Activated naive CD4-positive, alpha-beta T cell treated with anti-CD3 and anti-CD28 coated beads for 36 hours (primary cell): Measurements from ENCODE around the gene EIF4A3. TPM values are rescaled to one million over a fixed set of nuclear protein-coding genes. Genes with fewer than 3 reads are reported as not detected.

ENCODE experiments used
- CTCF ChIA-PET: fragments of 350-600 bp; sonication (Branson Sonifier 250); formaldehyde crosslinking; loops from one replicate; lab custom pipeline; 2021; ENCODE audit warnings: antibody characterized with exemption; lab: Charles Lee
- DNase-seq: peaks from one replicate; pipeline ENCODE4 v3.0.0-alpha.2; 2020
- H3K27ac Mint-ChIP-seq: one replicate; pipeline ENCODE4 v1.8.0; 2021; ENCODE audit warnings: mild to moderate bottlenecking, mixed read lengths
- H3K27me3 Mint-ChIP-seq: one replicate; pipeline ENCODE4 v1.8.0; 2021; ENCODE audit warnings: low read depth, mixed read lengths
- H3K36me3 Mint-ChIP-seq: one replicate; pipeline ENCODE4 v1.8.0; 2021; ENCODE audit warnings: low read depth, mixed read lengths
- H3K4me1 Mint-ChIP-seq: one replicate; pipeline ENCODE4 v1.8.0; 2021; ENCODE audit warnings: low read depth, mixed read lengths
- H3K4me3 Mint-ChIP-seq: one replicate; pipeline ENCODE4 v1.8.0; 2021; ENCODE audit warnings: mild to moderate bottlenecking, moderate library complexity, mixed read lengths
- H3K9me3 Mint-ChIP-seq: one replicate; pipeline ENCODE4 v1.8.0; 2021; ENCODE audit warnings: mixed read lengths
- intact Hi-C: fragments of 100-400 bp; cut with micrococcal nuclease; formaldehyde crosslinking; loops from one replicate; pipeline ENCODE4 v1.15.1; 2023
- total RNA-seq, 2 experiments: library from RNA; stranded (reverse); gene quantifications; one replicate each; pipeline ENCODE4 v1.2.3, GENCODE V29; 2021

The EIF4A3 gene
- total RNA-seq, 2 experiments from 2014 or later, result 92.1 to 97.7 TPM

GRCh38 chr17:80108036-80108971 is 38.6 kb downstream of the EIF4A3 start:
- H3K4me1 Mint-ChIP-seq, result peaks cover 1% of the 10 kb centered on the region
- H3K27me3 Mint-ChIP-seq, result no peaks in the 10 kb centered on the region
- no peak overlapping the region for H3K4me3 Mint-ChIP-seq
- H3K27ac Mint-ChIP-seq, result no peak overlapping the region
- no peaks in the 10 kb centered on the region for H3K9me3 Mint-ChIP-seq
- DNase-seq, result no peak
- no peaks in the 10 kb centered on the region for H3K36me3 Mint-ChIP-seq
- intact Hi-C loops, result no loop called here
- CTCF ChIA-PET, result no interaction called here

- no peak for DNase-seq
- intact Hi-C loops, result no loop called here
- no peaks in the 10 kb centered on the region for H3K9me3 Mint-ChIP-seq
- H3K36me3 Mint-ChIP-seq, result no peaks in the 10 kb centered on the region
- H3K4me1 Mint-ChIP-seq, result peaks cover 8% of the 10 kb centered on the region
- no peak overlapping the region for H3K4me3 Mint-ChIP-seq
- no peaks in the 10 kb centered on the region for H3K27me3 Mint-ChIP-seq
- CTCF ChIA-PET, result no interaction called here
- H3K27ac Mint-ChIP-seq, result no peak overlapping the region
These were observed 39.5 kb downstream of the EIF4A3 start for GRCh38 chr17:80107231-80108021.

GRCh38 chr17:80106751-80107150 is 40.2 kb downstream of the EIF4A3 start:
- Mint-ChIP-seq H3K9me3 (no peaks in the 10 kb centered on the region), H3K27ac (no peak overlapping the region), H3K4me1 (peaks cover 14% of the 10 kb centered on the region), H3K36me3 (no peaks in the 10 kb centered on the region), H3K4me3 (no peak overlapping the region), H3K27me3 (no peaks in the 10 kb centered on the region)
- CTCF ChIA-PET, result interaction anchor here (0.9 kb wide), 1 partner anchor 39 kb away, joined by 3 read pairs; no protein-coding TSS in a partner anchor
- no peak for DNase-seq
- intact Hi-C loops, result no loop called here

GRCh38 chr17:80106176-80106575 is 40.8 kb downstream of the EIF4A3 start:
- H3K27ac Mint-ChIP-seq, result no peak overlapping the region

GRCh38 chr17:80105762-80106161 is 41.2 kb downstream of the EIF4A3 start:
- no peak for DNase-seq
- Mint-ChIP-seq H3K36me3 (no peaks in the 10 kb centered on the region), H3K4me3 (no peak overlapping the region), H3K4me1 (peaks cover 16% of the 10 kb centered on the region), H3K9me3 (no peaks in the 10 kb centered on the region), H3K27me3 (no peaks in the 10 kb centered on the region), H3K27ac (no peak overlapping the region)
- intact Hi-C loops, result no loop called here
- CTCF ChIA-PET, result interaction anchor here (0.9 kb wide), 1 partner anchor 40 kb away, joined by 3 read pairs; no protein-coding TSS in a partner anchor

More at GRCh38 chr17:80106176-80106575, 40.8 kb downstream of the EIF4A3 start:
- no peak for DNase-seq
- Mint-ChIP-seq H3K27me3 (no peaks in the 10 kb centered on the region), H3K9me3 (no peaks in the 10 kb centered on the region), H3K36me3 (no peaks in the 10 kb centered on the region), H3K4me1 (peaks cover 14% of the 10 kb centered on the region), H3K4me3 (no peak overlapping the region)
- intact Hi-C loops, result no loop called here
- CTCF ChIA-PET, result interaction anchor here (0.9 kb wide), 1 partner anchor 39 kb away, joined by 3 read pairs; no protein-coding TSS in a partner anchor

DNA sequence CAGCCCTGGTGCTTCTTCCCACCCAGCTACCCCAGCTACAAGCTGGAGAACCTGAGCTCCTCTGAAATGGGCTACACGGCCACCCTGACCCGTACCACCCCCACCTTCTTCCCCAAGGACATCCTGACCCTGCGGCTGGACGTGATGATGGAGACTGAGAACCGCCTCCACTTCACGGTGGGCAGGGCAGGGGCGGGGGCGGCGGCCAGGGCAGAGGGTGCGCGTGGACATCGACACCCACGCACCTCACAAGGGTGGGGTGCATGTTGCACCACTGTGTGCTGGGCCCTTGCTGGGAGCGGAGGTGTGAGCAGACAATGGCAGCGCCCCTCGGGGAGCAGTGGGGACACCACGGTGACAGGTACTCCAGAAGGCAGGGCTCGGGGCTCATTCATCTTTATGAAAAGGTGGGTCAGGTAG is 42.0 kb downstream of the EIF4A3 start:
- CTCF ChIA-PET, result no interaction called here
- H3K9me3 Mint-ChIP-seq, result no peaks in the 10 kb centered on the region
- peaks cover 23% of the 10 kb centered on the region for H3K4me1 Mint-ChIP-seq
- intact Hi-C loops, result loop anchor here (5.0 kb wide), 2 partner anchors 98 to 1132 kb away; partner anchors contain the start of genes NDUFAF8 and TEPSIN
- no peak overlapping the region for H3K4me3 Mint-ChIP-seq
- H3K36me3 Mint-ChIP-seq, result no peaks in the 10 kb centered on the region
- H3K27me3 Mint-ChIP-seq, result no peaks in the 10 kb centered on the region
- no peak overlapping the region for H3K27ac Mint-ChIP-seq
- DNase-seq, result no peak

GRCh38 chr17:80104321-80104955 is 42.5 kb downstream of the EIF4A3 start:
- Mint-ChIP-seq H3K9me3 (no peaks in the 10 kb centered on the region), H3K27ac (no peak overlapping the region), H3K4me3 (no peak overlapping the region), H3K27me3 (no peaks in the 10 kb centered on the region), H3K4me1 (peaks cover 27% of the 10 kb centered on the region), H3K36me3 (no peaks in the 10 kb centered on the region)
- DNase-seq, result no peak
- CTCF ChIA-PET, result no interaction called here
- intact Hi-C loops, result loop anchor here (5.0 kb wide), 2 partner anchors 97 to 1133 kb away; partner anchors contain the start of genes NDUFAF8 and TEPSIN

GRCh38 chr17:80103449-80104085 is 43.4 kb downstream of the EIF4A3 start:
- intact Hi-C loops, result loop anchor here (5.0 kb wide), 2 partner anchors 96 to 1134 kb away; partner anchors contain the start of genes NDUFAF8 and TEPSIN
- H3K4me3 Mint-ChIP-seq, result peak overlapping the region; percentile 26
- H3K9me3 Mint-ChIP-seq, result no peaks in the 10 kb centered on the region
- CTCF ChIA-PET, result interaction anchor here (0.6 kb wide), 1 partner anchor 19 kb away, joined by 5 read pairs; no protein-coding TSS in a partner anchor
- no peaks in the 10 kb centered on the region for H3K36me3 Mint-ChIP-seq
- no peak overlapping the region for H3K27ac Mint-ChIP-seq
- H3K27me3 Mint-ChIP-seq, result no peaks in the 10 kb centered on the region
- DNase-seq, result no peak
- peaks cover 28% of the 10 kb centered on the region for H3K4me1 Mint-ChIP-seq

DNA sequence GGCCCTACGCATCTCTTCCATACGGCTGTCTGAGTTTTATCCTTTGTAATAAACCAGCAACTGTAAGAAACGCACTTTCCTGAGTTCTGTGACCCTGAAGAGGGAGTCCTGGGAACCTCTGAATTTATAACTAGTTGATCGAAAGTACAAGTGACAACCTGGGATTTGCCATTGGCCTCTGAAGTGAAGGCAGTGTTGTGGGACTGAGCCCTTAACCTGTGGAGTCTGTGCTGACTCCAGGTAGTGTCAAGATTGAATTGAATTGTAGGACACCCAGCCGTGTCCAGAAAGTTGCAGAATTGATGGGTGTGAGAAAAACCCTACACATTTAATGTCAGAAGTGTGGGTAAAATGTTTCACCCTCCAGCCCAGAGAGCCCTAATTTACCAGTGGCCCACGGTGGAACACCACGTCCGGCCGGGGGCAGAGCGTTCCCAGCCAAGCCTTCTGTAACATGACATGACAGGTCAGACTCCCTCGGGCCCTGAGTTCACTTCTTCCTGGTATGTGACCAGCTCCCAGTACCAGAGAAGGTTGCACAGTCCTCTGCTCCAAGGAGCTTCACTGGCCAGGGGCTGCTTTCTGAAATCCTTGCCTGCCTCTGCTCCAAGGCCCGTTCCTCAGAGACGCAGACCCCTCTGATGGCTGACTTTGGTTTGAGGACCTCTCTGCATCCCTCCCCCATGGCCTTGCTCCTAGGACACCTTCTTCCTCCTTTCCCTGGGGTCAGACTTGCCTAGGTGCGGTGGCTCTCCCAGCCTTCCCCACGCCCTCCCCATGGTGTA is 44.1 kb downstream of the EIF4A3 start:
- H3K9me3 Mint-ChIP-seq, result no peaks in the 10 kb centered on the region
- H3K4me1 Mint-ChIP-seq, result peaks cover 28% of the 10 kb centered on the region
- intact Hi-C loops, result loop anchor here (5.0 kb wide), 2 partner anchors 96 to 1134 kb away; partner anchors contain the start of genes NDUFAF8 and TEPSIN
- H3K36me3 Mint-ChIP-seq, result no peaks in the 10 kb centered on the region
- CTCF ChIA-PET, result no interaction called here
- DNase-seq, result no peak
- H3K27ac Mint-ChIP-seq, result no peak overlapping the region
- H3K4me3 Mint-ChIP-seq, result peak overlapping the region; percentile 92
- no peaks in the 10 kb centered on the region for H3K27me3 Mint-ChIP-seq

GRCh38 chr17:80101946-80102663 is 44.8 kb downstream of the EIF4A3 start:
- peak overlapping the region; percentile 92 for H3K4me3 Mint-ChIP-seq

More at GRCh38 chr17:80101946-80102663, 44.8 kb downstream of the EIF4A3 start:
- intact Hi-C loops, result loop anchor here (1.0 to 5.0 kb wide), 4 partner anchors 45 to 1135 kb away; partner anchors contain the start of genes EIF4A3, NDUFAF8 and TEPSIN
- DNase-seq, result no peak
- CTCF ChIA-PET, result interaction anchor here (0.6 to 1.6 kb wide), 26 partner anchors 8 to 996 kb away, joined by 3 to 11 read pairs (median 4); no protein-coding TSS in a partner anchor
- H3K27me3 Mint-ChIP-seq, result no peaks in the 10 kb centered on the region
- peak overlapping the region; percentile 59 for H3K27ac Mint-ChIP-seq
- H3K9me3 Mint-ChIP-seq, result no peaks in the 10 kb centered on the region
- peaks cover 28% of the 10 kb centered on the region for H3K4me1 Mint-ChIP-seq
- H3K36me3 Mint-ChIP-seq, result no peaks in the 10 kb centered on the region
